ENCODE results near the gene FAM168A. TPM values are rescaled to one million over a fixed set of nuclear protein-coding genes. Genes with fewer than 3 reads are reported as not detected.

FAM168A gene
- total and polyA plus RNA-seq, 2 donors from 2014 or later: 8.9 to 38.1 TPM

- no peaks in the 10 kb centered on the region for H3K9me3 ChIP-seq (ENCODE audit: control insufficient read depth in 2 of 3, insufficient read depth in 1 of 3, low read length in 3 of 3)
- no peak overlapping the region for H3K4me3 ChIP-seq (ENCODE audit: low read length in 3 of 3)
- no peaks in the 10 kb centered on the region for H3K4me1 ChIP-seq (ENCODE audit: control insufficient read depth in 2 of 3, insufficient read depth in 2 of 3, low read depth in 1 of 3, low read length in 3 of 3)
- H3K36me3 ChIP-seq (ENCODE audit: control insufficient read depth in 2 of 3, insufficient read depth in 3 of 3, low read length in 3 of 3): peaks cover 0 to 2% (median 0%) of the 10 kb centered on the region in 3 donors
- no peak for TF ChIP-seq CTCF (IDR thresholded peaks at IDR 0.05; ENCODE audit: borderline replicate concordance, extremely low read depth, insufficient read depth)
- no peak overlapping the region for H3K9ac ChIP-seq (ENCODE audit: low read length in 3 of 3)
- no peaks in the 10 kb centered on the region for H3K27me3 ChIP-seq (ENCODE audit: control insufficient read depth, insufficient read depth, low read length)
- FAIRE-seq (no peak), DNase-seq (no peak)
- intact Hi-C loops (cut with DNase I): no loop called here
- H3K27ac ChIP-seq (ENCODE audit: low read depth in 2 of 2, low read length in 2 of 2): no peak overlapping the region
Measured at GRCh38 chr11:73566422-73566821, 31.5 kb downstream of the FAM168A start.

GRCh38 chr11:73565804-73566203 lies 32.1 kb downstream of the FAM168A start:
- Histone ChIP-seq H3K4me1 (ENCODE audit: control insufficient read depth in 2 of 3, insufficient read depth in 2 of 3, low read depth in 1 of 3, low read length in 3 of 3) (no peaks in the 10 kb centered on the region), H3K27ac (ENCODE audit: low read depth in 2 of 2, low read length in 2 of 2) (no peak overlapping the region), H3K9me3 (ENCODE audit: control insufficient read depth in 2 of 3, insufficient read depth in 1 of 3, low read length in 3 of 3) (no peaks in the 10 kb centered on the region), H3K9ac (ENCODE audit: low read length in 3 of 3) (no peak overlapping the region), H3K4me3 (ENCODE audit: low read length in 3 of 3) (no peak overlapping the region), H3K36me3 (ENCODE audit: control insufficient read depth in 2 of 3, insufficient read depth in 3 of 3, low read length in 3 of 3) (peaks cover 0 to 2% (median 0%) of the 10 kb centered on the region in 3 donors), H3K27me3 (ENCODE audit: control insufficient read depth, insufficient read depth, low read length) (no peaks in the 10 kb centered on the region)
- intact Hi-C loops (cut with DNase I): no loop called here
- DNase-seq (no peak), FAIRE-seq (no peak)
- no peak for TF ChIP-seq CTCF (IDR thresholded peaks at IDR 0.05; ENCODE audit: borderline replicate concordance, extremely low read depth, insufficient read depth)

GRCh38 chr11:73564903-73565302 lies 33.0 kb downstream of the FAM168A start:
- Histone ChIP-seq H3K27ac (ENCODE audit: low read depth in 2 of 2, low read length in 2 of 2) (no peak overlapping the region), H3K4me1 (ENCODE audit: control insufficient read depth in 2 of 3, insufficient read depth in 2 of 3, low read depth in 1 of 3, low read length in 3 of 3) (no peaks in the 10 kb centered on the region), H3K4me3 (ENCODE audit: low read length in 3 of 3) (no peak overlapping the region), H3K9me3 (ENCODE audit: control insufficient read depth in 2 of 3, insufficient read depth in 1 of 3, low read length in 3 of 3) (no peaks in the 10 kb centered on the region), H3K9ac (ENCODE audit: low read length in 3 of 3) (no peak overlapping the region), H3K27me3 (ENCODE audit: control insufficient read depth, insufficient read depth, low read length) (no peaks in the 10 kb centered on the region), H3K36me3 (ENCODE audit: control insufficient read depth in 2 of 3, insufficient read depth in 3 of 3, low read length in 3 of 3) (no peaks in the 10 kb centered on the region)
- no peak for TF ChIP-seq CTCF (IDR thresholded peaks at IDR 0.05; ENCODE audit: borderline replicate concordance, extremely low read depth, insufficient read depth)
- intact Hi-C loops (cut with DNase I): no loop called here
- DNase-seq (no peak), FAIRE-seq (no peak)

- no peak for TF ChIP-seq CTCF (IDR thresholded peaks at IDR 0.05; ENCODE audit: borderline replicate concordance, extremely low read depth, insufficient read depth)
- no peaks in the 10 kb centered on the region for H3K4me1 ChIP-seq (ENCODE audit: control insufficient read depth in 2 of 3, insufficient read depth in 2 of 3, low read depth in 1 of 3, low read length in 3 of 3)
- H3K36me3 ChIP-seq (ENCODE audit: control insufficient read depth in 2 of 3, insufficient read depth in 3 of 3, low read length in 3 of 3): no peaks in the 10 kb centered on the region
- intact Hi-C loops (cut with DNase I): no loop called here
- DNase-seq (no peak), FAIRE-seq (no peak)
- no peak overlapping the region for H3K4me3 ChIP-seq (ENCODE audit: low read length in 3 of 3)
- no peak overlapping the region for H3K27ac ChIP-seq (ENCODE audit: low read depth in 2 of 2, low read length in 2 of 2)
- no peak overlapping the region for H3K9ac ChIP-seq (ENCODE audit: low read length in 3 of 3)
- no peaks in the 10 kb centered on the region for H3K9me3 ChIP-seq (ENCODE audit: control insufficient read depth in 2 of 3, insufficient read depth in 1 of 3, low read length in 3 of 3)
- no peaks in the 10 kb centered on the region for H3K27me3 ChIP-seq (ENCODE audit: control insufficient read depth, insufficient read depth, low read length)
Measured at GRCh38 chr11:73563539-73564200, 34.2 kb downstream of the FAM168A start.

Data from kidney (tissue), 14 donors.